ENCODE results near the gene MEGF6. TPM values are rescaled to one million over a fixed set of nuclear protein-coding genes. Genes with fewer than 3 reads are reported as not detected.

Gene MEGF6
- total RNA-seq, 1 experiment from 2014 or later = 21.3 TPM

DNA sequence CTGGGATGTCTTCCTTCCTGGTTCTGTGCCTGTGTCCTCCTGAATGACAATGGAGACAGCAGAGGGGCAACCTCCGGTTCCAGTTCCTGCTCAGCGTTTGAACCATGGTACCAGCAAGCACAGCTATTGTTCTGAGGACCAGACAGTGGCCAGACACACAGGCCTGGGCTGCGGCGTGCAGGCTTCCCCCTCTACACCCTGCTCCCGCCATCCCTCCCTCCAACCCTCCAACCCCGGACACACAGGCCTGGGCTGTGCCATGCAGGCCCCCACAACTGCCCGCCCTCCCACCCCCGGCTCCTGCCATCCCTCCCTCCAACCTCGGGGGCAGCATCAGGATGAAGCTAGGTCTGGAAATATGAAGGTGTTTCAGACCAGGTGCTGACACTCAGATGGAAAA lies 5.6 kb upstream of the MEGF6 start:
- Histone ChIP-seq H3K9me3 (ENCODE audit: control insufficient read depth, low read depth, low read length) (no peaks in the 10 kb centered on the region), H3K18ac (ENCODE audit: insufficient read length, low read depth, low read length) (no peak overlapping the region), H2BK120ac (ENCODE audit: low read depth, low read length, poor library complexity, severe bottlenecking) (no peak overlapping the region), H2BK5ac (ENCODE audit: insufficient read length, low read length) (no peak overlapping the region), H4K91ac (ENCODE audit: insufficient read length, low read depth, low read length) (no peak overlapping the region), H2BK15ac (ENCODE audit: low read depth, low read length) (no peak overlapping the region), H3K27me3 (ENCODE audit: insufficient read depth, low read length) (no peaks in the 10 kb centered on the region; the same call in 1 of the 2 replicates), H3K4me2 (ENCODE audit: insufficient read depth, insufficient read length, low read length) (no peak overlapping the region), H3K4ac (ENCODE audit: low read depth, low read length) (no peak overlapping the region), H2AFZ (ENCODE audit: low read length) (no peak overlapping the region), H3K14ac (ENCODE audit: insufficient read depth, low read length) (no peak overlapping the region), H3K79me1 (ENCODE audit: insufficient read depth, low read depth, low read length, poor library complexity, severe bottlenecking) (no peaks in the 10 kb centered on the region), H2BK20ac (ENCODE audit: low read depth, low read length, poor library complexity, severe bottlenecking) (no peak overlapping the region), H3K27ac (ENCODE audit: insufficient read length, low read depth, low read length) (no peak overlapping the region), H4K8ac (replicated peaks; ENCODE audit: insufficient read length, low read depth, low read length) (no peak overlapping the region), H3T11ph (ENCODE audit: low read length) (no peak overlapping the region), H3K56ac (ENCODE audit: insufficient read length, low read depth, low read length) (no peak overlapping the region), H4K20me1 (ENCODE audit: control insufficient read depth, insufficient read depth, insufficient read length) (no peaks in the 10 kb centered on the region), H2AK5ac (ENCODE audit: insufficient read length, low read length) (no peak overlapping the region), H2BK12ac (ENCODE audit: insufficient read length, low read depth, low read length) (no peak overlapping the region), H3K9ac (ENCODE audit: extremely low read depth, insufficient read length, low read length) (no peak overlapping the region), H3K79me2 (ENCODE audit: insufficient read depth, low read length) (no peaks in the 10 kb centered on the region), H3K23ac (ENCODE audit: insufficient read length, low read depth, low read length) (no peak overlapping the region), H3K4me1 (ENCODE audit: insufficient read depth, low read length) (no peaks in the 10 kb centered on the region; the same call in 1 of the 2 replicates), H4K5ac (ENCODE audit: insufficient read length, low read depth, low read length) (no peak overlapping the region), H3K23me2 (ENCODE audit: insufficient read length, low read depth, low read length, poor library complexity, severe bottlenecking) (no peaks in the 10 kb centered on the region)
- Mint-ChIP-seq H3K4me1 (peaks cover 33 to 38% of the 10 kb centered on the region in 2 experiments), H3K36me3 (ENCODE audit: insufficient read depth in 1 of 3, low read depth in 3 of 3) (no peaks in the 10 kb centered on the region), H3K27me3 (ENCODE audit: low read depth) (peaks cover 34% of the 10 kb centered on the region), H3K9me3 (no peaks in the 10 kb centered on the region; a peak in 1 of 5 replicates), H3K27ac (no peak overlapping the region), H3K4me3 (no peak overlapping the region)
- no CpG with 5 or more reads among the region's 9 CpGs for WGBS (ENCODE audit: extremely low coverage, insufficient read length, low lambda C conversion rate)
- TF ChIP-seq, protein P1, sequence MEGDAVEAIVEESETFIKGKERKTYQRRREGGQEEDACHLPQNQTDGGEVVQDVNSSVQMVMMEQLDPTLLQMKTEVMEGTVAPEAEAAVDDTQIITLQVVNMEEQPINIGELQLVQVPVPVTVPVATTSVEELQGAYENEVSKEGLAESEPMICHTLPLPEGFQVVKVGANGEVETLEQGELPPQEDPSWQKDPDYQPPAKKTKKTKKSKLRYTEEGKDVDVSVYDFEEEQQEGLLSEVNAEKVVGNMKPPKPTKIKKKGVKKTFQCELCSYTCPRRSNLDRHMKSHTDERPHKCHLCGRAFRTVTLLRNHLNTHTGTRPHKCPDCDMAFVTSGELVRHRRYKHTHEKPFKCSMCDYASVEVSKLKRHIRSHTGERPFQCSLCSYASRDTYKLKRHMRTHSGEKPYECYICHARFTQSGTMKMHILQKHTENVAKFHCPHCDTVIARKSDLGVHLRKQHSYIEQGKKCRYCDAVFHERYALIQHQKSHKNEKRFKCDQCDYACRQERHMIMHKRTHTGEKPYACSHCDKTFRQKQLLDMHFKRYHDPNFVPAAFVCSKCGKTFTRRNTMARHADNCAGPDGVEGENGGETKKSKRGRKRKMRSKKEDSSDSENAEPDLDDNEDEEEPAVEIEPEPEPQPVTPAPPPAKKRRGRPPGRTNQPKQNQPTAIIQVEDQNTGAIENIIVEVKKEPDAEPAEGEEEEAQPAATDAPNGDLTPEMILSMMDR (conservative IDR thresholded peaks at IDR 0.05) = no peak
- no peak for DNase-seq
